K562 (cell line): ENCODE measurements around the gene LIPH. TPM values are rescaled to one million over a fixed set of nuclear protein-coding genes. Genes with fewer than 3 reads are reported as not detected.

Experiments used
- ATAC-seq: fragments of 200-7000 bp; cut with Tn5 transposase; 3 replicates; pipeline ENCODE4 v1.9.1; 2020; ENCODE audit warnings: moderate library complexity
- BruUV-seq: library from RNA; stranded (reverse); fragments of 400-500 nt; replicated peaks from 2 replicates; lab custom pipeline; 2021; lab: Mats Ljungman, UMichigan
- CTCF ChIA-PET: fragments of 300-600 bp; formaldehyde crosslinking; extraction: SDS; loops from one replicate; lab custom pipeline; 2021; ENCODE audit warnings: low intra/inter-chr PET ratio; lab: Yijun Ruan, JAX
- POLR2A ChIA-PET: fragments of 300-600, 350-650 bp; sonication (Branson Sonifier 250); formaldehyde crosslinking; extraction: SDS; loops from one replicate; lab custom pipeline; 2021; ENCODE audit warnings: antibody characterized with exemption, inconsistent platforms; lab: Yijun Ruan, JAX
- DNase-seq, 4 experiments: peaks; one replicate each; pipeline versions ENCODE4 v3.0.0 to v3.0.0-alpha.2; 2011 to 2018; ENCODE audit warnings: low spot score in 3 of 4, mixed read lengths in 3 of 4; ENCODE audit errors: extremely low read depth in 1 of 4
- FAIRE-seq: peaks from 2 replicates; lab custom pipeline; 2011; peaks lifted over from hg19 to GRCh38; lab: Jason Lieb, UNC
- H2AFZ ChIP-seq: 2 replicates; pipeline ENCODE4 v1.6.0; 2011; ENCODE audit warnings: low read depth, low read length, control low read depth, inconsistent platforms
- H3K27ac ChIP-seq: fragments of 200-600 bp; 3 replicates; pipeline ENCODE4 v1.8.0; 2011; ENCODE audit warnings: low read depth, mild to moderate bottlenecking, control low read depth, inconsistent platforms, low read length, moderate library complexity, mixed read lengths; ENCODE audit errors: extremely low read depth
- H3K27me3 ChIP-seq, 2 experiments: fragments of 300-600 bp in 1 of 2; 2 replicates in 1 of 2; 3 replicates in 1 of 2; pipeline versions ENCODE4 v1.6.0 to v1.8.0; 2011; ENCODE audit warnings: inconsistent platforms in 2 of 2, low read length in 2 of 2, mild to moderate bottlenecking in 1 of 2, mixed read lengths in 1 of 2, moderate library complexity in 1 of 2; ENCODE audit not compliant: control insufficient read depth in 2 of 2, insufficient read depth in 2 of 2
- H3K36me3 ChIP-seq: fragments of 300-600 bp; 3 replicates; pipeline ENCODE4 v1.8.0; 2011; ENCODE audit warnings: mild to moderate bottlenecking, low read length, inconsistent platforms; ENCODE audit not compliant: control insufficient read depth, insufficient read depth
- H3K4me1 ChIP-seq, 2 experiments: fragments of 200-600 bp in 1 of 2; replicated peaks in 1 of 2; 2 replicates in 1 of 2; 3 replicates in 1 of 2; pipeline versions ENCODE4 v1.5.1 to v1.8.0; 2011; ENCODE audit warnings: inconsistent platforms in 2 of 2, low read length in 2 of 2, mild to moderate bottlenecking in 1 of 2, mixed read lengths in 1 of 2, moderate library complexity in 1 of 2; ENCODE audit not compliant: control insufficient read depth in 2 of 2, insufficient read depth in 2 of 2
- H3K4me2 ChIP-seq: 2 replicates; pipeline ENCODE4 v1.6.1; 2011; ENCODE audit warnings: low read length, control low read depth, inconsistent platforms, mixed read lengths; ENCODE audit not compliant: insufficient read depth
- H3K4me3 ChIP-seq: fragments of 200-600 bp; sonication (generic), shearing (Covaris generic); 2 replicates; pipeline ENCODE4 v1.5.1; 2016; ENCODE audit warnings: control low read depth, inconsistent platforms
- H3K79me2 ChIP-seq: fragments of 200-600 bp; 3 replicates; pipeline ENCODE4 v1.8.0; 2011; ENCODE audit warnings: low read length, inconsistent platforms; ENCODE audit not compliant: control insufficient read depth, insufficient read depth
- H3K9ac ChIP-seq, 2 experiments: 2 replicates each; pipeline versions ENCODE4 v1.6.0 to v1.6.1; 2011; ENCODE audit warnings: low read depth in 2 of 2, low read length in 2 of 2, control low read depth in 1 of 2, inconsistent platforms in 1 of 2, mild to moderate bottlenecking in 1 of 2, mixed read lengths in 1 of 2; ENCODE audit not compliant: insufficient read depth in 1 of 2
- H3K9me1 ChIP-seq: one replicate; pipeline ENCODE4 v1.6.0; 2011; ENCODE audit warnings: inconsistent platforms, mild to moderate bottlenecking, low read length, moderate library complexity; ENCODE audit not compliant: control insufficient read depth, insufficient read depth
- H3K9me3 ChIP-seq: replicated peaks from 2 replicates; pipeline ENCODE4 v1.5.1; 2011; ENCODE audit warnings: low read depth, low read length, inconsistent platforms; ENCODE audit not compliant: control insufficient read depth, insufficient read depth
- H4K20me1 ChIP-seq: replicated peaks from 2 replicates; pipeline ENCODE4 v1.6.1; 2011; ENCODE audit warnings: low read length, inconsistent platforms, mixed read lengths; ENCODE audit not compliant: control insufficient read depth, insufficient read depth
- C11orf30 ChIP-seq: fragments of 450-650 bp; IDR thresholded peaks from 2 replicates; pipeline ENCODE4 v1.6.1; 2016; ENCODE audit warnings: low read depth, mild to moderate bottlenecking
- CEBPB ChIP-seq: fragments of 450-650 bp; IDR thresholded peaks from 2 replicates; pipeline ENCODE4 v1.6.1; 2016; ENCODE audit warnings: missing genetic modification characterization, missing compliant biosample characterization
- DACH1 ChIP-seq: fragments of 450-650 bp; IDR thresholded peaks from 2 replicates; pipeline ENCODE4 v1.6.1; 2018; ENCODE audit not compliant: partially characterized antibody
- EGR1 ChIP-seq: fragments of 450-650 bp; conservative IDR thresholded peaks from 2 replicates; pipeline ENCODE4 v1.6.1; 2017; ENCODE audit warnings: mild to moderate bottlenecking
- ETV5 ChIP-seq: sonication (generic); formaldehyde crosslinking; IDR thresholded peaks from 2 replicates; pipeline ENCODE4 v1.4.0; 2020; ENCODE audit warnings: low read depth, mild to moderate bottlenecking, missing genetic modification reagents
- FIP1L1 ChIP-seq: fragments of 200-400 bp; formaldehyde crosslinking; IDR thresholded peaks from 2 replicates; pipeline ENCODE4 v1.6.1; 2018; ENCODE audit warnings: mild to moderate bottlenecking, low read depth, low read length; ENCODE audit not compliant: poor library complexity, severe bottlenecking
- FOXA3 ChIP-seq, 2 experiments: fragments of 450-650 bp in 1 of 2; sonication (generic) in 1 of 2; formaldehyde crosslinking; IDR thresholded peaks in 1 of 2; conservative IDR thresholded peaks in 1 of 2; 2 replicates each; pipeline versions ENCODE4 v1.4.0 to v1.8.0; 2020 to 2022; ENCODE audit warnings: mild to moderate bottlenecking in 2 of 2, missing genetic modification reagents in 1 of 2
- GTF2B ChIP-seq: IDR thresholded peaks from 2 replicates; pipeline ENCODE4 v1.6.1; 2011; ENCODE audit not compliant: insufficient read length; ENCODE audit errors: extremely low read depth
- GTF2F1 ChIP-seq: IDR thresholded peaks from 2 replicates; pipeline ENCODE4 v1.6.1; 2011; ENCODE audit warnings: low read depth, low read length, improper control_type of control experiment
- HEY1 ChIP-seq: fragments of 250-450 bp; sonication (Bioruptor Pico); IDR thresholded peaks from 2 replicates; pipeline ENCODE4 v1.5.0; 2020; ENCODE audit warnings: mild to moderate bottlenecking, moderate library complexity, borderline replicate concordance
- HNRNPUL1 ChIP-seq: fragments of 200-400 bp; formaldehyde crosslinking; IDR thresholded peaks from 2 replicates; pipeline ENCODE4 v1.6.1; 2017; ENCODE audit warnings: low read length
- JUNB ChIP-seq: fragments of 450-650 bp; formaldehyde crosslinking; conservative IDR thresholded peaks from 2 replicates; pipeline ENCODE4 v1.4.0; 2020; ENCODE audit warnings: mild to moderate bottlenecking
- JUND ChIP-seq, 2 experiments: IDR thresholded peaks; 2 replicates in 1 of 2; 3 replicates in 1 of 2; pipeline ENCODE4 v1.6.1; 2011; ENCODE audit warnings: borderline replicate concordance in 2 of 2, low read depth in 2 of 2, low read length in 2 of 2, improper control_type of control experiment in 1 of 2, missing biosample characterization in 1 of 2, missing genetic modification characterization in 1 of 2, missing genetic modification reagents in 1 of 2
- MAFF ChIP-seq: IDR thresholded peaks from 2 replicates; pipeline ENCODE4 v1.6.1; 2012; ENCODE audit warnings: low read length, improper control_type of control experiment
- MAFG ChIP-seq: fragments of 450-650 bp; conservative IDR thresholded peaks from 2 replicates; pipeline ENCODE4 v1.6.1; 2016; ENCODE audit warnings: missing genetic modification characterization, missing compliant biosample characterization
- MAFK ChIP-seq: IDR thresholded peaks from 2 replicates; pipeline ENCODE4 v1.6.1; 2011; ENCODE audit warnings: low read length, improper control_type of control experiment
- PHB ChIP-seq: fragments of 250-450 bp; sonication (Bioruptor Pico); IDR thresholded peaks from 2 replicates; pipeline ENCODE4 v1.5.0; 2021
- RBBP5 ChIP-seq: fragments of 200-600 bp; sonication (generic); IDR thresholded peaks from 2 replicates; pipeline ENCODE4 v1.6.1; 2012; ENCODE audit warnings: borderline replicate concordance, mild to moderate bottlenecking, low read length, control low read depth, inconsistent platforms; ENCODE audit not compliant: insufficient read depth, poor library complexity, severe bottlenecking
- RHOXF2B ChIP-seq: fragments of 250-450 bp; sonication (Bioruptor Pico); conservative IDR thresholded peaks from 2 replicates; pipeline ENCODE4 v1.5.1; 2021
- ZBTB1 ChIP-seq: sonication (generic); formaldehyde crosslinking; IDR thresholded peaks from 2 replicates; pipeline ENCODE4 v1.8.1; 2023; ENCODE audit warnings: missing genetic modification reagents, low read depth, mild to moderate bottlenecking, borderline replicate concordance
- ZNF282 ChIP-seq: sonication (generic); formaldehyde crosslinking; IDR thresholded peaks from 2 replicates; pipeline ENCODE4 v1.8.1; 2023; ENCODE audit warnings: missing genetic modification reagents
- ZNF316 ChIP-seq: fragments of 450-650 bp; IDR thresholded peaks from 2 replicates; pipeline ENCODE4 v1.6.1; 2016
- ZNF347 ChIP-seq: fragments of 450-650 bp; formaldehyde crosslinking; IDR thresholded peaks from 2 replicates; pipeline ENCODE4 v1.4.0; 2020; ENCODE audit warnings: low read depth, mild to moderate bottlenecking, moderate library complexity
- WGBS: fragments of 100-300 bp; shearing (Covaris generic); methylation state at CpG from one replicate; pipeline ENCODE4 v1.1.6; 2016; ENCODE audit warnings: low coverage, mixed read lengths; ENCODE audit not compliant: insufficient coverage; ENCODE audit errors: missing lambda C conversion rate; 5-methylcytosine and 5-hydroxymethylcytosine counted together
- in situ Hi-C: fragments of 300-500 bp; cut with MboI; formaldehyde crosslinking; loops from 4 replicates; pipeline ENCODE4 v1.15.0; 2018; ENCODE audit warnings: inconsistent platforms, mixed read lengths
- intact Hi-C: fragments of 100-400 bp; cut with micrococcal nuclease; formaldehyde crosslinking; loops from 2 replicates; pipeline ENCODE4 v1.14.2; 2022
- polyA plus RNA-seq, 8 experiments: library from polyadenylated mRNA; depleted of rRNA in 4 of 8; stranded (reverse) in 5 of 8; unstranded in 3 of 8; fragments of >200 nt; fragmentation: Nextera tagmentation in 2 of 8; fragmentation: Illumina TruSeq in 1 of 8; extraction: Ambion mirVana in 2 of 8; extraction: Trizol in 1 of 8; gene quantifications; 2 replicates each; pipeline versions ENCODE4 v1.2.1 to v1.2.3, GENCODE V29; 2011 to 2014; ENCODE audit warnings: inconsistent platforms in 1 of 8, missing spikeins in 1 of 8
- total RNA-seq, 7 experiments: library from RNA; depleted of rRNA in 6 of 7; stranded (reverse); fragments of >200 nt in 6 of 7; fragmentation: Illumina TruSeq in 2 of 7; extraction: Trizol in 2 of 7; gene quantifications; 2 replicates each; pipeline versions ENCODE4 v1.2.1 to v1.2.3, GENCODE V29; 2011 to 2021; ENCODE audit warnings: low replicate concordance in 1 of 7

The LIPH gene
- total and polyA plus RNA-seq, 9 of the 15 experiments (the other 6 are each of a cell fraction or from before 2014, with no cell fraction given), result 0.73 to 1.8 (median 1.3) TPM

- no peaks in the 10 kb centered on the region for H3K36me3 ChIP-seq
- POLR2A ChIA-PET, result interaction anchor here (0.6 to 1.7 kb wide), 2 partner anchors 12 to 91 kb away, joined by 4 read pairs; no protein-coding TSS in a partner anchor
- intact Hi-C loops (no loop called here), in situ Hi-C loops (no loop called here)
- WGBS, result 30% methylated on average over 7 of the region's 7 CpGs
- H3K4me2 ChIP-seq, result no peak overlapping the region
- DNase-seq (no peak), ATAC-seq (no peak), FAIRE-seq (no peak)
- H3K79me2 ChIP-seq, result no peaks in the 10 kb centered on the region
- no peaks in the 10 kb centered on the region for H3K9me1 ChIP-seq
- BruUV-seq, result no TSS peak
- CTCF ChIA-PET, result no interaction called here
- H3K9me3 ChIP-seq, result no peaks in the 10 kb centered on the region
- H3K27me3 ChIP-seq, result no peaks in the 10 kb centered on the region
- H3K9ac ChIP-seq, result no peak overlapping the region
- no peak overlapping the region for H2AFZ ChIP-seq
- H3K27ac ChIP-seq, result no peak overlapping the region
- H4K20me1 ChIP-seq, result no peaks in the 10 kb centered on the region
- TF ChIP-seq FOXA3 (CRISPR knock-in tag; conservative IDR thresholded peaks at IDR 0.05 in 1 of 2, IDR thresholded peaks at IDR 0.05 in 1 of 2) (no peak), JUND (IDR thresholded peaks at IDR 0.05; ENCODE audit: borderline replicate concordance, low read depth, low read length) (no peak), JUND (tag; IDR thresholded peaks at IDR 0.05; ENCODE audit: borderline replicate concordance, low read depth, low read length) (no peak), GTF2F1 (no peak), FIP1L1 (no peak), DACH1 (no peak), PHB (CRISPR knock-in tag) (no peak), ZBTB1 (CRISPR knock-in tag) (no peak), HEY1 (CRISPR knock-in tag) (no peak), MAFF (peak; percentile 63; the same call in 1 of the 2 replicates), RBBP5 (no peak), ZNF282 (CRISPR knock-in tag) (no peak), GTF2B (no peak), JUNB (CRISPR knock-in tag) (no peak), HNRNPUL1 (no peak), C11orf30 (peak; percentile 76), ZNF316 (peak; percentile 87), ETV5 (CRISPR knock-in tag) (no peak), EGR1 (no peak), RHOXF2B (CRISPR knock-in tag) (no peak), CEBPB (tag) (no peak), ZNF347 (CRISPR knock-in tag) (no peak), MAFG (peak; percentile 57; the same call in 1 of the 2 replicates), MAFK (peak; percentile 69; the same call in 1 of the 2 replicates)
- no peaks in the 10 kb centered on the region for H3K4me1 ChIP-seq
- no peak overlapping the region for H3K4me3 ChIP-seq
Measured at GRCh38 chr3:185521349-185522138, 30.8 kb downstream of the LIPH start.
